Measurements from ENCODE around the gene LDLRAP1. TPM values are rescaled to one million over a fixed set of nuclear protein-coding genes. Genes with fewer than 3 reads are reported as not detected.

The LDLRAP1 gene
- polyA plus RNA-seq, 1 donor from 2014 or later = 0.22 TPM

GRCh38 chr1:25527226-25527846 lies 16.1 kb upstream of the LDLRAP1 start:
- no peak overlapping the region for H3K4me2 ChIP-seq (ENCODE audit: low read length)
- no peaks in the 10 kb centered on the region for H3F3A ChIP-seq (ENCODE audit: insufficient read depth, low read length, poor library complexity, severe bottlenecking)
- H3K79me2 ChIP-seq (replicated peaks; ENCODE audit: insufficient read depth, low read length) = no peaks in the 10 kb centered on the region
- H4K20me1 ChIP-seq (ENCODE audit: insufficient read depth) = no peaks in the 10 kb centered on the region
- TF ChIP-seq RAD21 (conservative IDR thresholded peaks at IDR 0.05) = no peak
- TF ChIP-seq EP300 (conservative IDR thresholded peaks at IDR 0.05; ENCODE audit: poor library complexity, severe bottlenecking) = no peak
- no peak for TF ChIP-seq TAF1 (IDR thresholded peaks at IDR 0.05; ENCODE audit: low read depth)
- no peak for TF ChIP-seq EZH2 (IDR thresholded peaks at IDR 0.05; ENCODE audit: borderline replicate concordance, insufficient read depth, low read length, poor library complexity, severe bottlenecking)
- TF ChIP-seq CTCF (IDR thresholded peaks at IDR 0.05; ENCODE audit: poor library complexity, severe bottlenecking) = no peak
- no peak for TF ChIP-seq SMC3 (conservative IDR thresholded peaks at IDR 0.05; ENCODE audit: poor library complexity)
- TF ChIP-seq MXI1 (conservative IDR thresholded peaks at IDR 0.05; ENCODE audit: poor library complexity, severe bottlenecking) = no peak
- no peak for TF ChIP-seq POLR2AphosphoS5 (IDR thresholded peaks at IDR 0.05)
- no peak for TF ChIP-seq REST (IDR thresholded peaks at IDR 0.05; ENCODE audit: borderline replicate concordance)
- no peaks in the 10 kb centered on the region for H3K36me3 ChIP-seq (ENCODE audit: insufficient read depth, low read length)
- H3K27ac ChIP-seq (ENCODE audit: low read length) = no peak overlapping the region
- no peak overlapping the region for H3K9ac ChIP-seq (ENCODE audit: low read length)
- H3K9me3 ChIP-seq (ENCODE audit: low read length) = no peaks in the 10 kb centered on the region
- H3K4me3 ChIP-seq (ENCODE audit: low read length) = no peak overlapping the region
- no peaks in the 10 kb centered on the region for H3K9me2 ChIP-seq (ENCODE audit: insufficient read depth, low read length)
- H2AFZ ChIP-seq (ENCODE audit: low read depth, low read length) = no peak overlapping the region
- no peaks in the 10 kb centered on the region for H3K27me3 ChIP-seq (ENCODE audit: insufficient read depth, low read depth, low read length)

DNA sequence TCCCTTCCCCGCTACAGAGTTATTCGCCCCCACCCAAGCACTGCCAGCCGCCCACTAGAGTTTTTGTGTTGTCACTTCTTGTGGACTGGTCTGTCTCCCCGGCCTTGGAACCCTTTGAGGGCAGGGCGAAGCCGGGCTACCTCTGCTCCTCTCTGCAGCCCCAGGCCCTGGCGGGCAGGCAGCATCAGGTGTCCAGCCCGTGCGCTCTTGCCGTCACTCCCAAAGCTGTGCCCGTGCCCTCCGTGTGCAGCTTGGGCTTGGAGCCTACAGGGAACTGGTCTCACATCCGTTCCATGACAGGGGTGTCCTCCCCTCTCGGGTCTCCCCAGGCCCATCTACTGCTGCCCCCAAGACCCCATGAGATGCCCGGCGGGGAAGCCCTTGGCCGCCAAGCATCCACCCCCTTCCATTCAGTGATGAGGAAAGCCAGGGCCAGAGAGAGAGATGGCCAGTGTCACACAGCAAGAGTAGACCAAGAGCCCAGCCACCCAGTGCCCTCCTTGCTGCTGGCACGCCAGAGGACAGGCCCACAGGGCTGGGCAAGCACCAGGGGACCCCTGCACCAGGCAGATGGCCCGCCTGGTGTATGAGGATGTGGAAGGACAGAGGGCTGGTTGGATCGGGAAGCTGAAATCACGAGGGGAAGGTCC lies 15.3 kb upstream of the LDLRAP1 start:
- no peak overlapping the region for H3K4me2 ChIP-seq (ENCODE audit: low read length)
- TF ChIP-seq SMC3 (conservative IDR thresholded peaks at IDR 0.05; ENCODE audit: poor library complexity) (no peak), TAF1 (IDR thresholded peaks at IDR 0.05; ENCODE audit: low read depth) (no peak), RAD21 (conservative IDR thresholded peaks at IDR 0.05) (no peak), POLR2AphosphoS5 (IDR thresholded peaks at IDR 0.05) (no peak), EP300 (conservative IDR thresholded peaks at IDR 0.05; ENCODE audit: poor library complexity, severe bottlenecking) (no peak), CTCF (IDR thresholded peaks at IDR 0.05; ENCODE audit: poor library complexity, severe bottlenecking) (no peak), REST (IDR thresholded peaks at IDR 0.05; ENCODE audit: borderline replicate concordance) (no peak), MXI1 (conservative IDR thresholded peaks at IDR 0.05; ENCODE audit: poor library complexity, severe bottlenecking) (no peak), EZH2 (IDR thresholded peaks at IDR 0.05; ENCODE audit: borderline replicate concordance, insufficient read depth, low read length, poor library complexity, severe bottlenecking) (no peak)
- no peaks in the 10 kb centered on the region for H3F3A ChIP-seq (ENCODE audit: insufficient read depth, low read length, poor library complexity, severe bottlenecking)
- H3K9me3 ChIP-seq (ENCODE audit: low read length) = no peaks in the 10 kb centered on the region
- H3K4me3 ChIP-seq (ENCODE audit: low read length) = no peak overlapping the region
- H3K9ac ChIP-seq (ENCODE audit: low read length) = no peak overlapping the region
- H3K9me2 ChIP-seq (ENCODE audit: insufficient read depth, low read length) = no peaks in the 10 kb centered on the region
- no peaks in the 10 kb centered on the region for H3K36me3 ChIP-seq (ENCODE audit: insufficient read depth, low read length)
- no peaks in the 10 kb centered on the region for H3K79me2 ChIP-seq (replicated peaks; ENCODE audit: insufficient read depth, low read length)
- no peak overlapping the region for H3K27ac ChIP-seq (ENCODE audit: low read length)
- no peaks in the 10 kb centered on the region for H4K20me1 ChIP-seq (ENCODE audit: insufficient read depth)
- no peaks in the 10 kb centered on the region for H3K27me3 ChIP-seq (ENCODE audit: insufficient read depth, low read depth, low read length)
- no peak overlapping the region for H2AFZ ChIP-seq (ENCODE audit: low read depth, low read length)
